Thyroid gland (tissue), 4 donors: ENCODE results near the gene DCLK2.

Experiments
- CTCF ChIP-seq, 6 experiments: fragments of 200-600 bp in 3 of 6; fragments of 450-650 bp in 3 of 6; sonication (generic) in 3 of 6; IDR thresholded peaks; one replicate each; pipeline ENCODE4 v1.5.1; 2016 to 2019; ENCODE audit warnings: antibody characterized with exemption in 6 of 6, mild to moderate bottlenecking in 2 of 6, inconsistent platforms in 1 of 6, moderate library complexity in 1 of 6
- POLR2A ChIP-seq, 2 donors: fragments of 450-650 bp; IDR thresholded peaks; one replicate each; pipeline ENCODE4 v1.6.1; 2017; ENCODE audit warnings: antibody characterized with exemption in 2 of 2, mild to moderate bottlenecking in 2 of 2, moderate library complexity in 1 of 2

DNA sequence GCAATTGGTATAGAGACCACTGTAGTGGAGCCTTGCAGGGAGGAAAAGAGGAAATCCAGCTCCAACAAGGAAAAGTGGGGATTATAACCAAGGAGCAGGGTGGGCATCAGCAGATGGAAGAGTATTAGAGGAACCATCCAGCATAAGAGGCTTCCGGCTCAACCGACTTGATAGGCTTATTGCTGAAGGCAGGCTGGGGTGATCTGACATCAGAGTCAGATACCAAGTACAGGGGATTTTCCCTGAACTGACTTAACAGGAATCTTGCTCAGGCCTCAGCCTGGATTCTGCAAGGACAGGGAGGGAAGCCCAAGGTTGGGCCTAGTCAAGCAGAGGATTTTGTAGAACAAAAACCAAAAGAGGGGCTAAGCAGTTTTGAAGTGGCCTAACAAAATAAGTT, 129.6 kb downstream of the DCLK2 start:
- no peak for TF ChIP-seq CTCF (IDR thresholded peaks at IDR 0.05)
- TF ChIP-seq POLR2A (IDR thresholded peaks at IDR 0.05): no peak
